WTC11 (cell line): ENCODE results near the gene SGO2.

Experiments used
- TF ChIP-seq, protein P1 (sequence below): sonication (generic); formaldehyde crosslinking; IDR thresholded peaks from 2 replicates; pipeline ENCODE4 v1.8.1; 2022; ENCODE audit warnings: mild to moderate bottlenecking, moderate library complexity, missing genetic modification reagents
- TF ChIP-seq, protein P2 (sequence below): sonication (generic); formaldehyde crosslinking; IDR thresholded peaks from 2 replicates; pipeline ENCODE4 v1.8.0; 2022; ENCODE audit warnings: mild to moderate bottlenecking, missing genetic modification reagents
- TF ChIP-seq, protein P3 (sequence below): fragments of 200-600 bp; IDR thresholded peaks from 2 replicates; pipeline ENCODE4 v1.8.0; 2022; ENCODE audit warnings: antibody characterized with exemption

DNA sequence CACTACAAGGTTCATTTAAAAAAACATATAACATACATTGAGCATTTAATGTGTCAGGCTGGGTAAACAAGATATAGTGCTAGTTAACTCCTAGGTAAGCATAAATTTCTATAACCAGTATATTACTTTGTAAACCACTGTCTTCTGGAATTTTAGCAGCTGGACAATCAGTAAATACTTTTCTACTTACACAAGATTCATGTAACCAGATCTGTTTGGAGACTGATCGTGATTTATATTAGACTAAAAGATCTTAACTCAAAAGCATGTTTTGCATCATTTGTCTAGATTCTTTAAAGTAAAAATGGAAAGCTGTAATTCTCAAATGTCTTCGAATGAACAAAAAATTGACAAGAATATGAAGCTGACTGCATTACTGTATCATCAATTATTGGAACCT lies 941 bp upstream of the SGO2 start:
- TF ChIP-seq, protein P1, sequence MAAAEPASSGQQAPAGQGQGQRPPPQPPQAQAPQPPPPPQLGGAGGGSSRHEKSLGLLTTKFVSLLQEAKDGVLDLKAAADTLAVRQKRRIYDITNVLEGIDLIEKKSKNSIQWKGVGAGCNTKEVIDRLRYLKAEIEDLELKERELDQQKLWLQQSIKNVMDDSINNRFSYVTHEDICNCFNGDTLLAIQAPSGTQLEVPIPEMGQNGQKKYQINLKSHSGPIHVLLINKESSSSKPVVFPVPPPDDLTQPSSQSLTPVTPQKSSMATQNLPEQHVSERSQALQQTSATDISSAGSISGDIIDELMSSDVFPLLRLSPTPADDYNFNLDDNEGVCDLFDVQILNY (CRISPR knock-in tag) = no peak
- TF ChIP-seq, protein P2, sequence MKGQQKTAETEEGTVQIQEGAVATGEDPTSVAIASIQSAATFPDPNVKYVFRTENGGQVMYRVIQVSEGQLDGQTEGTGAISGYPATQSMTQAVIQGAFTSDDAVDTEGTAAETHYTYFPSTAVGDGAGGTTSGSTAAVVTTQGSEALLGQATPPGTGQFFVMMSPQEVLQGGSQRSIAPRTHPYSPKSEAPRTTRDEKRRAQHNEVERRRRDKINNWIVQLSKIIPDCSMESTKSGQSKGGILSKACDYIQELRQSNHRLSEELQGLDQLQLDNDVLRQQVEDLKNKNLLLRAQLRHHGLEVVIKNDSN (CRISPR knock-in tag) = no peak
- TF ChIP-seq, protein P3, sequence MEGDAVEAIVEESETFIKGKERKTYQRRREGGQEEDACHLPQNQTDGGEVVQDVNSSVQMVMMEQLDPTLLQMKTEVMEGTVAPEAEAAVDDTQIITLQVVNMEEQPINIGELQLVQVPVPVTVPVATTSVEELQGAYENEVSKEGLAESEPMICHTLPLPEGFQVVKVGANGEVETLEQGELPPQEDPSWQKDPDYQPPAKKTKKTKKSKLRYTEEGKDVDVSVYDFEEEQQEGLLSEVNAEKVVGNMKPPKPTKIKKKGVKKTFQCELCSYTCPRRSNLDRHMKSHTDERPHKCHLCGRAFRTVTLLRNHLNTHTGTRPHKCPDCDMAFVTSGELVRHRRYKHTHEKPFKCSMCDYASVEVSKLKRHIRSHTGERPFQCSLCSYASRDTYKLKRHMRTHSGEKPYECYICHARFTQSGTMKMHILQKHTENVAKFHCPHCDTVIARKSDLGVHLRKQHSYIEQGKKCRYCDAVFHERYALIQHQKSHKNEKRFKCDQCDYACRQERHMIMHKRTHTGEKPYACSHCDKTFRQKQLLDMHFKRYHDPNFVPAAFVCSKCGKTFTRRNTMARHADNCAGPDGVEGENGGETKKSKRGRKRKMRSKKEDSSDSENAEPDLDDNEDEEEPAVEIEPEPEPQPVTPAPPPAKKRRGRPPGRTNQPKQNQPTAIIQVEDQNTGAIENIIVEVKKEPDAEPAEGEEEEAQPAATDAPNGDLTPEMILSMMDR = no peak
